Measurements from ENCODE around the gene SLC1A7.

The SLC1A7 gene

DNA sequence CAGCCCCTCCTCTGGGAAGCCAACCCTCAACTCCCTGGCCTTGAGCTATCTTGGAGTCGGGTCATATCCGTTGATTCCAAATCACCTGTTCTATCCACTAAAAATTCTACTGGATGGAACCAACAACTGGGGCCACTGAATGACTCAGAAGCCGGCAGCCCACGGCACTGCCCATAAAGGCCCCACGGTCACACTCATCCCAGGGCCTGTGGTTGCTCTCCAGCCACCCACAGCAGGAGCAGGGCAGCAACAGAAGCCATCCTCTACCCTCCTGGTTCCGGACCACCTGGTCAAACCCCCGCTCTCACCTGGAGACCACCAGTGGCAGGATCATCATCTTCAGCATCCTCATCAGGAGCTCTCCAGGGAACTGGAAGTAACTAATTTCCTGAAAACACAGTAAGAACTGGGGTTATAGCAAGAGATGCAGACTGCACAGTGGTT, 8.4 kb downstream of the SLC1A7 start:
- Histone ChIP-seq H3K4me3 (ENCODE audit: low read length) (no peak overlapping the region), H3K4me1 (ENCODE audit: control insufficient read depth, insufficient read depth, low read length) (no peaks in the 10 kb centered on the region), H3K27me3 (ENCODE audit: control insufficient read depth, insufficient read depth, low read length) (no peaks in the 10 kb centered on the region), H3K36me3 (ENCODE audit: control insufficient read depth, insufficient read depth, low read length) (no peaks in the 10 kb centered on the region), H3K9me3 (ENCODE audit: control insufficient read depth, insufficient read depth, low read length) (no peaks in the 10 kb centered on the region), H3K27ac (ENCODE audit: low read length) (no peak overlapping the region)
- no peak for DNase-seq (ENCODE audit: low read depth, low spot score)
- WGBS (ENCODE audit: insufficient coverage, insufficient read length): no CpG with 5 or more reads among the region's 7 CpGs

DNA sequence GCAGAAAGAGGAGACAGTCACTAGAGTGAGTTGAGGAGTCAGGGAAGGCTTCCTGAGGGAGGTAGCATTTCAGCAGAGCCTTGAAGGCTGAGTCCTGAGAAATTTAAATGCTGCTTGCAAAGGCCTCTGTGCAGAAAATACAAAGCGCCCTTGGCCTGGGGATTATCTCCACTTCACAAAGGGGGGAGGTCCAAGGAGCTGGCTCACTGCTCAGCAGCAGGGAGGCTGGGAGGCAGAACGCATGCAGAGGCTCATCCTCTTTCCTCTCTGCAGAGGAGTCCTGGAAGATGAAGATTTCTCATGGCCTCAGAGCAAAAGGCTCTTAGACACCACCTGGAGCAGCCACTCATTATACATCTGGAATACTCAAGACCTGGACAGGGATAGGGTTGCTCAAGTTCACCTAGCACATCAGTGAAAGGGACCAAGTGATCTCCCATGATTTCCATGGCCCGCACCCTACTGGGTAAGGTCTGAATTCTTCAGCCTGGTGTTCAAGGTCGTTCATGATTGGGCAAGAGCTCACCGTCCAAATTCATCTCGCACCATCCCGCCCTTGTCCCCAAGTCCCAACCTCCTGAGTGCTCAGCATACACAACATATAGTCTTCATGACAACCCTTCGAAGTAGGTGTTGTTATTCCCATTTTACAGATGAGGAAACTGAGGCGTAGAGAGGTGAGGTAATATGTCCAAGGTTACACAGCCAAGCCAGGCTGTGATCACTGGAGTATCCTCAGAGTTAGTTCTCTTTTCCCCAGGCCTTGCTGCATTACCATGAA, 9.0 kb downstream of the SLC1A7 start:
- Histone ChIP-seq H3K27me3 (ENCODE audit: control insufficient read depth, insufficient read depth, low read length) (no peaks in the 10 kb centered on the region), H3K4me3 (ENCODE audit: low read length) (no peak overlapping the region), H3K9me3 (ENCODE audit: control insufficient read depth, insufficient read depth, low read length) (no peaks in the 10 kb centered on the region), H3K36me3 (ENCODE audit: control insufficient read depth, insufficient read depth, low read length) (no peaks in the 10 kb centered on the region), H3K27ac (ENCODE audit: low read length) (no peak overlapping the region), H3K4me1 (ENCODE audit: control insufficient read depth, insufficient read depth, low read length) (no peaks in the 10 kb centered on the region)
- no peak for DNase-seq (ENCODE audit: low read depth, low spot score)
- WGBS (ENCODE audit: insufficient coverage, insufficient read length): no CpG with 5 or more reads among the region's 9 CpGs

DNA sequence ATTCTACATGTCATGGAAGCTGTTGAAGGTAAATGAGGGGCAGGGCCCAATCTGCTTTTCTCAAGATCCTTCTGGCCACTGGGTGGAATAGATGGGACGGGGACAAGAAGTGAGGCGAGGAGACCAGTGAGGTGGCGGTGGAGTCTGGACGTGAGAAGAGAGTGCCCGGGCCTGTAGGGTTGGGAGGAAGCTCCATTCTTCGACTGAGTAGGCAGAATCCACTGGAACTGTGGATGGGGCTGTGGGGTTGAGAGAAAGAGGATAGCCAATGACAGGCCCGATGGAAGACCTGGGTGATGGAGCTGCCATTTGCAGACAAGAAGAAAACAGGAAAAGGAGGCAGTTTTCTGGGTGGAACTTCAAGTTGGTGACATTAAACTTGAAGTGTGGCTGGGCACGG, 10.3 kb downstream of the SLC1A7 start:
- no peak overlapping the region for H3K4me3 ChIP-seq (ENCODE audit: low read length)
- no peaks in the 10 kb centered on the region for H3K4me1 ChIP-seq (ENCODE audit: control insufficient read depth, insufficient read depth, low read length)
- WGBS (ENCODE audit: insufficient coverage, insufficient read length): no CpG with 5 or more reads among the region's 8 CpGs
- no peaks in the 10 kb centered on the region for H3K36me3 ChIP-seq (ENCODE audit: control insufficient read depth, insufficient read depth, low read length)
- H3K9me3 ChIP-seq (ENCODE audit: control insufficient read depth, insufficient read depth, low read length): no peaks in the 10 kb centered on the region
- DNase-seq (ENCODE audit: low read depth, low spot score): no peak
- no peaks in the 10 kb centered on the region for H3K27me3 ChIP-seq (ENCODE audit: control insufficient read depth, insufficient read depth, low read length)
- H3K27ac ChIP-seq (ENCODE audit: low read length): no peak overlapping the region

DNA sequence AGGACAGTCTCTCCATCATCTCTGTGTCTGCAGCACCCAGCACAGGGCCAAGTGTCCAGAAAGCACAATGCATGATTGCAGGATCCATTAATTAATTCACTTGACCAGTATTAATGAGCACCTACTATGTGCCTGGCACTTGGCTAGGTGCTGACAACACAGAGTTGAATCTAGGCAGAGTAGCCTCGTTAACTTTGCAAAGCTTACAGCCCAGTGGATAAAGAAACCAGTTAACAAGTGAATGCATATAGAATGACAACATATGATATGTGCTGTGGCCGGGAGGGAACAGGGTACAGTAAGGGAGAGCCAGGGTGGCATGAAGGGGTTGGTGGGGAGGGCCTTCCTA, 10.9 kb downstream of the SLC1A7 start:
- no CpG with 5 or more reads among the region's 2 CpGs for WGBS (ENCODE audit: insufficient coverage, insufficient read length)

DNA sequence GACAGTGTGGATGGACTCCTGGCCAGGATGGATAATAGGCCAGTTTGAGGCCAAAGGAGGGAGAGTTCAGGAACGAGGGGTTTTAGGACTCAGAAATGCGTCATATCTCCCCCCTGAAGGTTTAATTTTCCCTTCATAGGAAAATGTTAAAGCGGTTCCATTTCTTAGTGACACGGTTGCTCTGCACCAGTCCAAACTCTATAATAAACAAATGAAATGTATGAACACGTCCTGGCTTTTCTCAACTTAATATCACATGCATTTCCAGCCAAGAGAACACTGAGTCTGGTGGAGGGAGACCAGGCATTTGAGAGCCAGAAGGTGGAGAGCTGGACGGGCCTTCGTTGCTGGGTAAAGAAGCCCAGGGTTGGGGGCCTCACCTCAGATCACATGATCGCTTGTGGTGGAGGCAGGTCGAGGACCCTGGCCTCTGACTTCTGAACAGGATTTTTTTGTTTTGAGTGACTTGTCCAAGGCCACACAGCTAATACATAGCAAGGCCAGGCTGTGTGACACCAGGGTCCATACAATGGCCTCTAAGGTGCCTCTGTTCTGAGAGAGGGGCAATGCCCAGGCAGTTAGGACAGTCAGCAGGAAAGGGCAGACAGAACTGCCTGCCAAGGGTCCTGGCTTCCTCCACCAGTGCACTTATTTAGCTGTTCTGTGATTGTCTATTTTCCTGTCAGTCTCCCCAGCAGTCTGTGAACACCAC, 11.4 kb downstream of the SLC1A7 start:
- WGBS (ENCODE audit: insufficient coverage, insufficient read length): no CpG with 5 or more reads among the region's 9 CpGs
- Histone ChIP-seq H3K9me3 (ENCODE audit: control insufficient read depth, insufficient read depth, low read length) (no peaks in the 10 kb centered on the region), H3K27me3 (ENCODE audit: control insufficient read depth, insufficient read depth, low read length) (no peaks in the 10 kb centered on the region), H3K4me3 (ENCODE audit: low read length) (no peak overlapping the region), H3K27ac (ENCODE audit: low read length) (no peak overlapping the region), H3K36me3 (ENCODE audit: control insufficient read depth, insufficient read depth, low read length) (no peaks in the 10 kb centered on the region), H3K4me1 (ENCODE audit: control insufficient read depth, insufficient read depth, low read length) (no peaks in the 10 kb centered on the region)
- DNase-seq (ENCODE audit: low read depth, low spot score): no peak

More for the DNA sequence above, 10.9 kb downstream of the SLC1A7 start:
- Histone ChIP-seq H3K4me3 (ENCODE audit: low read length) (no peak overlapping the region), H3K4me1 (ENCODE audit: control insufficient read depth, insufficient read depth, low read length) (no peaks in the 10 kb centered on the region), H3K27me3 (ENCODE audit: control insufficient read depth, insufficient read depth, low read length) (no peaks in the 10 kb centered on the region), H3K36me3 (ENCODE audit: control insufficient read depth, insufficient read depth, low read length) (no peaks in the 10 kb centered on the region), H3K9me3 (ENCODE audit: control insufficient read depth, insufficient read depth, low read length) (no peaks in the 10 kb centered on the region), H3K27ac (ENCODE audit: low read length) (no peak overlapping the region)
- DNase-seq (ENCODE audit: low read depth, low spot score): no peak

DNA sequence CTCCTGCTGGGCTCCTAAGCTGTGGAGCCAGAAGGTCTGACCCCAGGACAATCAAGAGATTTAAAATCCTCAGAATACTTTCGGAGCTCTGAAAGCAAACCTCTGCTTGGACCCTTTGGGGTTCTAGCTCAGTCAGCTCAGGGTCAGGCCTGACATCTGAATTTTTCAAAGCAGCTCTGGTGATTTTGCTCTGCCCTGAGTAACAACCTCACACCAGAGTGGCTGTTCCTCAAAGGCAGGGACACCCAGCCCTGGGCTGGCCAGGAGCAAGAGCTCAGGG, 11.9 kb downstream of the SLC1A7 start:
- Histone ChIP-seq H3K9me3 (ENCODE audit: control insufficient read depth, insufficient read depth, low read length) (no peaks in the 10 kb centered on the region), H3K4me3 (ENCODE audit: low read length) (no peak overlapping the region), H3K36me3 (ENCODE audit: control insufficient read depth, insufficient read depth, low read length) (no peaks in the 10 kb centered on the region), H3K4me1 (ENCODE audit: control insufficient read depth, insufficient read depth, low read length) (no peaks in the 10 kb centered on the region; the same call in 1 of the 2 replicates), H3K27me3 (ENCODE audit: control insufficient read depth, insufficient read depth, low read length) (no peaks in the 10 kb centered on the region), H3K27ac (ENCODE audit: low read length) (no peak overlapping the region)
- no CpG with 5 or more reads among the region's 1 CpG for WGBS (ENCODE audit: insufficient coverage, insufficient read length)
- no peak for DNase-seq (ENCODE audit: low read depth, low spot score)

DNA sequence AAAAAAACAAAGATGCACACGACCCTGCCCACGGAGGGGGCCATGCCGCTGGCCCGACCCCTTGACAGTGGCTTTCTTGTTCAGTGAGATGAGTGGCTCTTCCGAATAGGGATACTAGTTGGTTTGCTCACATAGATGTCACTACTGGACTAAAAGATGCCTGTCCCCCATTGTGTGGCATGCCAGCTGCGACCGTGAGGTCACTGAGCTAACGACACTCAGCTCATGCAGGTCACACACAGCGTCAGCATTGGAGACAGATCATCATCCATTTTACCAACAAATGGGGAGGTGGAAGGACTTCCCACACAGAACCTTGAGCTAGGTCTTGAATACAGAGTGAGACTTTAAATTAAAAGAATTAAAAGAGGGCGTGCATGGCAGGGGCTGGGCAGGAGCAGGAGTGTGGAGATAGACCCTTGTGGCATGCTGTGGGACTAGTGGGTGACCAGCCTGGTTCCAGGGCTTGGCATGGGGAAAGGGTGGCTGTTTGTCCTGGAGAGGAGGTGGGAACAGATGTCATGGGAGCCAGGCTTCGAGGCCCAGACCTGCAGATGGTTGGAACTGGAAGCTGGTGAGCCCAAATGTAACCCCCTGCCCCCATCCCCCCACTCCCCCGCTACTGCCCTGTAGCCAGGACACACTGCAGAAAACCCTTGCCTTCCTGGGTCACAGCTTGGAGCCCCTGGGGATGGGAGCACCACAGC, 12.4 kb downstream of the SLC1A7 start:
- Histone ChIP-seq H3K27ac (ENCODE audit: low read length) (no peak overlapping the region), H3K4me1 (ENCODE audit: control insufficient read depth, insufficient read depth, low read length) (no peaks in the 10 kb centered on the region; the same call in 1 of the 2 replicates), H3K4me3 (ENCODE audit: low read length) (no peak overlapping the region), H3K9me3 (ENCODE audit: control insufficient read depth, insufficient read depth, low read length) (no peaks in the 10 kb centered on the region), H3K36me3 (ENCODE audit: control insufficient read depth, insufficient read depth, low read length) (no peaks in the 10 kb centered on the region), H3K27me3 (ENCODE audit: control insufficient read depth, insufficient read depth, low read length) (no peaks in the 10 kb centered on the region)
- WGBS (ENCODE audit: insufficient coverage, insufficient read length): no CpG with 5 or more reads among the region's 12 CpGs
- no peak for DNase-seq (ENCODE audit: low read depth, low spot score)

DNA sequence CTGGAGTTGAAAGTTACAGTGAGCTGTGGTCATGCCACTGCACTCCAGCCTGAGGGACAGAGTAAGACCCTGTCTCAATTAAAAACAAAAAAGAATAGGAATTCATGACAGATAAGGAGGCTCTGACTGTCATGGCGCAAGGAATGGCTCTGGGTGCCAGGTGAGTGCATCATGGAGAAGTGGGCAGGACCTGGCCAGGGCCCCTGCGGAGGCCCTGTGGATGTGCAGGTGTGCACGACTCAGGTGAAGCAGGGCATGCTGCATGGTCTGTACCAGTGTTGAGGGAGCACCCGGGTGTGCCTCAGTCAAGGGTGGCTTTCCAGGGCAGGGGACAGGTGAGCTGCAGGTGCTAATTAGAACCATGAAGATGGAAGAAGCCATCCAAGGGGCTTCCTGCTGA, 14.0 kb downstream of the SLC1A7 start:
- Histone ChIP-seq H3K9me3 (ENCODE audit: control insufficient read depth, insufficient read depth, low read length) (no peaks in the 10 kb centered on the region), H3K27ac (ENCODE audit: low read length) (no peak overlapping the region), H3K36me3 (ENCODE audit: control insufficient read depth, insufficient read depth, low read length) (no peaks in the 10 kb centered on the region), H3K27me3 (ENCODE audit: control insufficient read depth, insufficient read depth, low read length) (no peaks in the 10 kb centered on the region), H3K4me3 (ENCODE audit: low read length) (no peak overlapping the region), H3K4me1 (ENCODE audit: control insufficient read depth, insufficient read depth, low read length) (no peaks in the 10 kb centered on the region; the same call in 1 of the 2 replicates)
- WGBS (ENCODE audit: insufficient coverage, insufficient read length): no CpG with 5 or more reads among the region's 4 CpGs
- DNase-seq (ENCODE audit: low read depth, low spot score): no peak

DNA sequence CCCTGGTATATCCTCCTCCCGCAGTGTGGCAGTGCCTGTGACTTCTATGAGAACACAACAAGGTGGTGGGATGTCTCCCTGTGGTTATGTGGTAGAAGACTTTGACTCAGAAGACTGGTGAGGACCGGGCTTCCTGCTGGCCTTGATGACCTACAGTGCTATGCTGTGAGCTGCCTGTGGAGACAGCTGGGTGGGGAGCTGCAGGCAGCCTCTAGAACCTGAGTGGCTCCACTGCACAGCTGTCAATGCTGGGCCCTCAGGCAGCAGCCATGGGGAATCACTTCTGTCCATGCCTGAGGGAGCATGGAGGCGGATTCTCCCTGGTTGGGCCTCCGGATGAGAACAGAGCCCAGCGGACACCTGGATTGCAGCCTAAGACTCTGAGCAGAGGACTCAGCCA, 14.9 kb downstream of the SLC1A7 start:
- Histone ChIP-seq H3K27ac (ENCODE audit: low read length) (no peak overlapping the region), H3K4me3 (ENCODE audit: low read length) (no peak overlapping the region), H3K27me3 (ENCODE audit: control insufficient read depth, insufficient read depth, low read length) (no peaks in the 10 kb centered on the region), H3K9me3 (ENCODE audit: control insufficient read depth, insufficient read depth, low read length) (no peaks in the 10 kb centered on the region), H3K36me3 (ENCODE audit: control insufficient read depth, insufficient read depth, low read length) (no peaks in the 10 kb centered on the region), H3K4me1 (ENCODE audit: control insufficient read depth, insufficient read depth, low read length) (peaks cover 1% of the 10 kb centered on the region; the same call in 1 of the 2 replicates)
- DNase-seq (ENCODE audit: low read depth, low spot score): no peak
- no CpG with 5 or more reads among the region's 5 CpGs for WGBS (ENCODE audit: insufficient coverage, insufficient read length)

DNA sequence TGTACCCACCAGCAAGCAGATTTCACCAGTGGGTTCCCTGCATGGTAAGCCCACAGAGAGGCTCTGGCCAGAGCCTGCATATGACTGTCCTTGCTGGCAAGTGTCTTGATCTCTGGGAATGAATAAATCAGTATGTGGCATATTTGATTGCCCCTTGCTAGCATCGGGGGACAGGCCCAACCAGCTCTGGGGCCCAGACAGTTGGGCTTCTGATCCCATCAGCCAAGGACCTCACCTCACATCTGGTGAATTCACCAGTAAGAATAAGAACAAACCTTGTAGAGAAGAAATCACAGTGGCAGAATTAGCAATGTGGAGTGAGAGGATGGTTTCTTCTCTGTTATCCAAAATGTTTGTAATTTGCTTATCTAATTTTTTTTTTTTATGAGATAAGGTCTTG, 15.9 kb downstream of the SLC1A7 start:
- no CpG with 5 or more reads among the region's 1 CpG for WGBS (ENCODE audit: insufficient coverage, insufficient read length)
- Histone ChIP-seq H3K4me1 (ENCODE audit: control insufficient read depth, insufficient read depth, low read length) (peaks cover 3% of the 10 kb centered on the region; the same call in 1 of the 2 replicates), H3K9me3 (ENCODE audit: control insufficient read depth, insufficient read depth, low read length) (no peaks in the 10 kb centered on the region), H3K27me3 (ENCODE audit: control insufficient read depth, insufficient read depth, low read length) (no peaks in the 10 kb centered on the region), H3K4me3 (ENCODE audit: low read length) (no peak overlapping the region), H3K27ac (ENCODE audit: low read length) (no peak overlapping the region), H3K36me3 (ENCODE audit: control insufficient read depth, insufficient read depth, low read length) (no peaks in the 10 kb centered on the region)
- DNase-seq (ENCODE audit: low read depth, low spot score): no peak

All from iPS DF 6.9 (cell line).